ENCODE data around the gene NMB. TPM values are rescaled to one million over a fixed set of nuclear protein-coding genes. Genes with fewer than 3 reads are reported as not detected.
A peak's percentile ranks its signal among the peaks of the same experiment; 100 is the strongest.

Gene NMB
- polyA plus RNA-seq, 1 of the 3 experiments (the other 2 are of a cell fraction), result 6.5 TPM

- no peaks in the 10 kb centered on the region for H3K9me2 ChIP-seq
- H2AFZ ChIP-seq (ENCODE audit: low read depth), result 0 out of 2 replicates have a peak overlapping the region, but pooled peaks have one; percentile 4
- H3K36me3 ChIP-seq (replicated peaks in 1 of 2; ENCODE audit: control insufficient read depth in 1 of 2, insufficient read depth in 2 of 2, low read length in 1 of 2), result peaks cover 12 to 15% of the 10 kb centered on the region in 2 experiments
- peak overlapping the region; percentile 51; the same call in 1 of the 2 replicates for H3K9ac ChIP-seq
- 63% methylated on average over 23 of the region's 23 CpGs for WGBS (ENCODE audit: low lambda C conversion rate)
- peak overlapping the region; percentile 97 for H3K4me2 ChIP-seq
- TF ChIP-seq EP300 (IDR thresholded peaks at IDR 0.05; ENCODE audit: borderline replicate concordance in 1 of 2, low read depth in 1 of 2, low read length in 1 of 2), result no peak
- TF ChIP-seq MEF2A (IDR thresholded peaks at IDR 0.05; ENCODE audit: borderline replicate concordance, low read depth), result no peak
- no peak for TF ChIP-seq MAX (IDR thresholded peaks at IDR 0.05; ENCODE audit: low read depth)
- no peak for TF ChIP-seq IRF3 (IDR thresholded peaks at IDR 0.05; ENCODE audit: low read depth, low read length)
- TF ChIP-seq JUND (IDR thresholded peaks at IDR 0.05), result no peak
- no peak for TF ChIP-seq TEAD4 (IDR thresholded peaks at IDR 0.05; ENCODE audit: borderline replicate concordance, insufficient read depth)
- no peak for TF ChIP-seq RAD21 (IDR thresholded peaks at IDR 0.05; ENCODE audit: low read length)
- TF ChIP-seq USF2 (IDR thresholded peaks at IDR 0.05; ENCODE audit: borderline replicate concordance, low read depth, low read length), result no peak
- no peak for TF ChIP-seq ZBTB33 (IDR thresholded peaks at IDR 0.05; ENCODE audit: borderline replicate concordance, low read depth)
- TF ChIP-seq EZH2phosphoT487 (IDR thresholded peaks at IDR 0.05; ENCODE audit: borderline replicate concordance, low read depth), result no peak
- TF ChIP-seq CTCF (IDR thresholded peaks at IDR 0.05), result no peak
- peaks cover 32% of the 10 kb centered on the region for H3K79me2 ChIP-seq (ENCODE audit: insufficient read depth)
- ChIA-PET CTCF (interaction anchor here (0.7 to 2.0 kb wide), 4 partner anchors 20 to 47 kb away, joined by 3 to 6 read pairs (median 3); partner anchors contain the start of gene WDR73), POLR2A (interaction anchor here (0.9 to 1.2 kb wide), 2 partner anchors 15 to 20 kb away, joined by 3 read pairs; partner anchors contain the start of gene WDR73)
- no peak overlapping the region; a peak in 1 of 4 replicates for H3K27ac ChIP-seq (ENCODE audit: low read depth in 2 of 2, low read length in 1 of 2)
- H3K4me3 ChIP-seq (ENCODE audit: low read depth in 2 of 2, low read length in 1 of 2), result peak overlapping the region; percentile 57 to 75
- H3K27me3 ChIP-seq (ENCODE audit: insufficient read depth), result no peaks in the 10 kb centered on the region
- H3K4me1 ChIP-seq (ENCODE audit: control insufficient read depth in 1 of 2, insufficient read depth in 2 of 2, low read depth in 1 of 2, low read length in 1 of 2), result peaks cover 13 to 19% of the 10 kb centered on the region in 2 experiments; a peak in 3 of 4 replicates
- H3F3A ChIP-seq (replicated peaks; ENCODE audit: insufficient read depth), result peaks cover 22% of the 10 kb centered on the region
- DNase-seq, result no peak
- H3K9me3 ChIP-seq, result no peaks in the 10 kb centered on the region
- peaks cover 10% of the 10 kb centered on the region; the same call in 1 of the 2 replicates for H4K20me1 ChIP-seq (ENCODE audit: insufficient read depth)
Measured at GRCh38 chr15:84634228-84634837, 23.7 kb downstream of the NMB start.

Measured in SK-N-SH (cell line).